Natural killer cell (primary cell): ENCODE results near the gene RAD51B. TPM values are rescaled to one million over a fixed set of nuclear protein-coding genes. Genes with fewer than 3 reads are reported as not detected.

ENCODE experiments used
- ATAC-seq, 3 donors: fragments of 150-1000 bp in 2 of 3; fragments of 200-7000 bp in 1 of 3; cut with Tn5 transposase; 1 replicate in 1 of 3; 2 replicates in 2 of 3; pipeline ENCODE4 v1.10.0; 2021; ENCODE audit warnings: mild to moderate bottlenecking in 2 of 3, moderate library complexity in 2 of 3
- DNase-seq, 2 donors: peaks; one replicate each; pipeline versions ENCODE4 v3.0.0 to v3.0.0-alpha.2; 2013 to 2021; ENCODE audit warnings: mixed read lengths in 1 of 2
- H3K27ac ChIP-seq: one replicate; pipeline ENCODE4 v1.5.1; 2013; ENCODE audit warnings: mild to moderate bottlenecking, low read length
- H3K27me3 ChIP-seq: one replicate; pipeline ENCODE4 v1.6.1; 2013; ENCODE audit warnings: low read length; ENCODE audit not compliant: control insufficient read depth, insufficient read depth
- H3K36me3 ChIP-seq: one replicate; pipeline ENCODE4 v1.6.1; 2013; ENCODE audit warnings: low read length; ENCODE audit not compliant: control insufficient read depth, insufficient read depth
- H3K4me1 ChIP-seq: one replicate; pipeline ENCODE4 v1.6.1; 2013; ENCODE audit warnings: low read length; ENCODE audit not compliant: control insufficient read depth, insufficient read depth
- H3K4me3 ChIP-seq: one replicate; pipeline ENCODE4 v1.5.1; 2013; ENCODE audit warnings: low read length
- H3K9me3 ChIP-seq: one replicate; pipeline ENCODE4 v1.6.1; 2013; ENCODE audit warnings: low read length; ENCODE audit not compliant: control insufficient read depth, insufficient read depth
- H3K27ac Mint-ChIP-seq, 2 donors: one replicate each; pipeline ENCODE4 v1.8.0; 2022; ENCODE audit warnings: mild to moderate bottlenecking in 2 of 2, mixed read lengths in 2 of 2, moderate library complexity in 1 of 2
- H3K27me3 Mint-ChIP-seq, 2 donors: one replicate each; pipeline ENCODE4 v1.8.0; 2022; ENCODE audit warnings: low read depth in 2 of 2, mixed read lengths in 2 of 2
- H3K36me3 Mint-ChIP-seq: one replicate; pipeline ENCODE4 v1.8.0; 2022; ENCODE audit warnings: mixed read lengths
- H3K4me1 Mint-ChIP-seq, 2 donors: one replicate each; pipeline ENCODE4 v1.8.0; 2022; ENCODE audit warnings: mixed read lengths in 2 of 2
- H3K4me3 Mint-ChIP-seq: one replicate; pipeline ENCODE4 v1.8.0; 2022; ENCODE audit warnings: mild to moderate bottlenecking, moderate library complexity, mixed read lengths
- H3K9me3 Mint-ChIP-seq, 2 donors: one replicate each; pipeline ENCODE4 v1.8.0; 2022; ENCODE audit warnings: mixed read lengths in 2 of 2
- WGBS: methylation state at CpG from one replicate; pipeline ENCODE4 v1.1.7; 2013; ENCODE audit warnings: missing lambda C conversion rate; ENCODE audit not compliant: insufficient coverage; 5-methylcytosine and 5-hydroxymethylcytosine counted together
- intact Hi-C: fragments of 100-400 bp; cut with micrococcal nuclease; formaldehyde crosslinking; loops from one replicate; pipeline ENCODE4 v1.14.2; 2022
- total RNA-seq, 4 donors: library from RNA; stranded (reverse); fragments of 120-200 nt in 1 of 4; gene quantifications; one replicate each; pipeline versions ENCODE4 v1.2.3 to v1.2.4, GENCODE V29; 2013 to 2022
- TF ChIP-seq, protein P1 (sequence below): fragments of 200-600 bp; IDR thresholded peaks from one replicate; pipeline ENCODE4 v1.8.0; 2022; ENCODE audit warnings: antibody characterized with exemption

Gene RAD51B
- total RNA-seq, 3 donors from 2014 or later (not counting 1 experiment from before 2014, with no cell fraction given), result 28.1 to 37.6 (median 28.6) TPM

DNA sequence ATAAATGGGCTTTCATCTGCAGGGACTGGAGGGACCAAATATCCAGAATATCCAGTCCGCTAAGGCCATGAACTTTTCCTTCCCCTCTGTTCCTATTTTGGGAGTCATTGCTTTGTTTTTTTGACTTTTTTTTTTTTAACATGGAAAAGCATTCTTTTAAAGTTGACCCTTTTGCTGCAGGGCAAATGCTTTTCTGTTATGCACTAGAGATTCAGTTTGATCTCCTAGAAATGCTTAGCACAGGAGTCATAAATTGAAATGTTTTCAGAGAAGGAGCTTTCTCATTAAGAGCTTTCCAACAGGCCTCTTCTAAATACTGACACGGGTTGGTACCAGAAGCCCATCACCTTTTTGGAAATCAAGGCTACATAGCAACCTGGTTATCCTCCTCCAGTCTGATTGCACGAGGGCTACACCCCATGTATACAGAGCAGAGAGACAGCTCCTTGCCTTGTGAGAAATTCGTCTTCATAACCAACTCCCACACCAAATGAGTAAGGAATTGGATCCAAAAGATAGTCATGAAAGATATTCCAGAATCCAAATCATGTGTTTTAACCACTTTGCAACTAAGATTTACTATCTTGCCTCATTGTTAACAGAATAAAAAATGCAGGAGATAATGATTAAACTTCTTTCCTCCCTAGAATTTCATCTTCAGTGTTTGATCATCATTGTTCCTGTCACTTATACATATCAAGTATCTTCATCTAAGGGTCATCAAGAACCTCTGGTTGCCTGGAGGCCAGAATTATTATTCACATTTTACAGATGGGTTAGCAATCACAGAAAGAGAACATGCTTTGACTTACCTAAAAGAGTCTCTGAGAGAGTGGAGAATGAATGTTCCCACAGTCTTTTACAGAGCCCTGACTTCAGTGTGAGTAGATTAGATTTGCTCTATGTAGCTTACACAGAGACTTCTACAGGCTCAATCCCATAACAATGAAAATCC is 583.9 kb downstream of the RAD51B start:
- TF ChIP-seq, protein P1, sequence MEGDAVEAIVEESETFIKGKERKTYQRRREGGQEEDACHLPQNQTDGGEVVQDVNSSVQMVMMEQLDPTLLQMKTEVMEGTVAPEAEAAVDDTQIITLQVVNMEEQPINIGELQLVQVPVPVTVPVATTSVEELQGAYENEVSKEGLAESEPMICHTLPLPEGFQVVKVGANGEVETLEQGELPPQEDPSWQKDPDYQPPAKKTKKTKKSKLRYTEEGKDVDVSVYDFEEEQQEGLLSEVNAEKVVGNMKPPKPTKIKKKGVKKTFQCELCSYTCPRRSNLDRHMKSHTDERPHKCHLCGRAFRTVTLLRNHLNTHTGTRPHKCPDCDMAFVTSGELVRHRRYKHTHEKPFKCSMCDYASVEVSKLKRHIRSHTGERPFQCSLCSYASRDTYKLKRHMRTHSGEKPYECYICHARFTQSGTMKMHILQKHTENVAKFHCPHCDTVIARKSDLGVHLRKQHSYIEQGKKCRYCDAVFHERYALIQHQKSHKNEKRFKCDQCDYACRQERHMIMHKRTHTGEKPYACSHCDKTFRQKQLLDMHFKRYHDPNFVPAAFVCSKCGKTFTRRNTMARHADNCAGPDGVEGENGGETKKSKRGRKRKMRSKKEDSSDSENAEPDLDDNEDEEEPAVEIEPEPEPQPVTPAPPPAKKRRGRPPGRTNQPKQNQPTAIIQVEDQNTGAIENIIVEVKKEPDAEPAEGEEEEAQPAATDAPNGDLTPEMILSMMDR, result no peak
- peak overlapping the region; percentile 56 for H3K27ac ChIP-seq
- peak overlapping the region; percentile 70 to 78 for H3K27ac Mint-ChIP-seq
- H3K4me1 ChIP-seq, result peaks cover 45% of the 10 kb centered on the region
- intact Hi-C loops, result loop anchor here (10.0 kb wide), 3 partner anchors 119 to 381 kb away; no protein-coding TSS in a partner anchor
- peaks cover 63% of the 10 kb centered on the region in 2 donors for H3K4me1 Mint-ChIP-seq
- no peak for ATAC-seq
- H3K36me3 Mint-ChIP-seq, result no peaks in the 10 kb centered on the region
- no peak overlapping the region for H3K4me3 ChIP-seq
- H3K9me3 ChIP-seq, result no peaks in the 10 kb centered on the region
- no peak for DNase-seq
- no peaks in the 10 kb centered on the region for H3K9me3 Mint-ChIP-seq
- no peaks in the 10 kb centered on the region for H3K27me3 Mint-ChIP-seq
- H3K27me3 ChIP-seq, result no peaks in the 10 kb centered on the region
- H3K4me3 Mint-ChIP-seq, result peak overlapping the region; percentile 65
- 80% methylated on average over 3 of the region's 4 CpGs for WGBS
- H3K36me3 ChIP-seq, result no peaks in the 10 kb centered on the region

DNA sequence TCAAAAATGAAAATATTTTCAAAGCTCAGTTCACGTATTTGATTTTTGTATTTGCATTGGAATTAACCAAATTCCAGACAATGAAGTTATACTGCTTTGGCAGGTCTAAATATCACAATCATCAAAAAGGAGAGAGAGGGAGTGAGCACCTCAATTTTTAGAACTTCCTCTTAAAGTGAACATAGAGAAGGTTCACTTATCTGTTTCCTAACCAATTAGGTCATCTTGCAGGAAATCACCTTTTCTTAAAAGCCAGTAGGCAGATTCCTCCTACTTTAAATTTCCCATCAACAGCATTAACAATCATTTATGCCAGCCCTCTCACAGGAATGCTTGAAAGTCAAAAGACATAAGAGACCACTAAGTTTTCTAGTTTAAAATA is 584.6 kb downstream of the RAD51B start:
- H3K27ac Mint-ChIP-seq, result peak overlapping the region; percentile 70 to 78
- Histone ChIP-seq H3K4me3 (no peak overlapping the region), H3K27ac (peak overlapping the region; percentile 72), H3K9me3 (no peaks in the 10 kb centered on the region), H3K4me1 (peaks cover 49% of the 10 kb centered on the region), H3K36me3 (no peaks in the 10 kb centered on the region), H3K27me3 (no peaks in the 10 kb centered on the region)
- TF ChIP-seq, protein P1, result no peak
- ATAC-seq, result no peak
- WGBS, result no CpG with 5 or more reads among the region's 1 CpG
- no peaks in the 10 kb centered on the region for H3K9me3 Mint-ChIP-seq
- H3K27me3 Mint-ChIP-seq, result no peaks in the 10 kb centered on the region
- intact Hi-C loops, result loop anchor here (10.0 kb wide), 3 partner anchors 119 to 381 kb away; no protein-coding TSS in a partner anchor
- peak in 1 of 2 donors; percentile 31 for DNase-seq
- no peak overlapping the region for H3K4me3 Mint-ChIP-seq
- H3K4me1 Mint-ChIP-seq, result peaks cover 69% of the 10 kb centered on the region in 2 donors
- H3K36me3 Mint-ChIP-seq, result no peaks in the 10 kb centered on the region

DNA sequence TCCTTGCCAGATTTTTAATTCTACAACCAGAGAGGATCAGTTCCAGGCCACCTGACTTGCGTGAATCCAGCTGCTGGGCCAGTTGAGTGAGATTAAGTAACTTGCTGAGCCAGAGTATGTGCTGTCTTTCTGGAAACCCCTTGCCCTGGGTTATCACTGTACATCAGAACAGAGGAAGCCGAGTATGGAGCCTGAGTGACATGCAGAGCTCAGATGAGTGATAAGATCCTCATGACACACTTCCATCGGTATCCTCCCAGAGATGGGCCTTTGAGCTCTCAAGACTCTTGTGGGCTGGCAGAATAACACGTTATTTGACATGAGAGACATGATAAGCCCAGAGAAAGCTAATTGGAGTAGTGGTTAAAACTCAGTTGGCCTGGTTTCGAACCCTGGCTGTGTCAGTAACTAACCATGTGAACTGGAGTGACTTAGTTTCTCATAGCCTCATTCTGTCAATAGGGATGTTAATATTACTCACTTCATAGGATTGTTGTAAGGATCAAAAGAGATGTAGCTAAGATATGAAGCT is 585.1 kb downstream of the RAD51B start:
- Histone ChIP-seq H3K27ac (peak overlapping the region; percentile 72), H3K4me1 (peaks cover 52% of the 10 kb centered on the region), H3K9me3 (no peaks in the 10 kb centered on the region), H3K4me3 (no peak overlapping the region), H3K27me3 (no peaks in the 10 kb centered on the region), H3K36me3 (no peaks in the 10 kb centered on the region)
- Mint-ChIP-seq H3K27me3 (no peaks in the 10 kb centered on the region), H3K9me3 (no peaks in the 10 kb centered on the region), H3K4me3 (no peak overlapping the region), H3K27ac (peak overlapping the region; percentile 25 to 78), H3K36me3 (no peaks in the 10 kb centered on the region), H3K4me1 (peaks cover 74 to 75% of the 10 kb centered on the region in 2 donors)
- TF ChIP-seq, protein P1, result no peak
- ATAC-seq (peak in 2 of 3 donors; percentile 22), DNase-seq (peak in 1 of 2 donors; percentile 57)
- WGBS, result 63% methylated on average over 5 of the region's 5 CpGs
- intact Hi-C loops, result loop anchor here (10.0 kb wide), 3 partner anchors 120 to 380 kb away; no protein-coding TSS in a partner anchor
